A673 (cell line): ENCODE measurements around the gene MN1. TPM values are rescaled to one million over a fixed set of nuclear protein-coding genes. Genes with fewer than 3 reads are reported as not detected.

ENCODE experiments used
- BruUV-seq: library from RNA; stranded (reverse); fragments of 400-500 nt; replicated peaks from 2 replicates; lab custom pipeline; 2021; lab: Mats Ljungman, UMichigan
- CTCF ChIA-PET: fragments of 300-600 bp; sonication (Branson Sonifier 250); formaldehyde crosslinking; loops from one replicate; lab custom pipeline; 2022; ENCODE audit warnings: antibody characterized with exemption; lab: Charles Lee
- POLR2A ChIA-PET: fragments of 300-600 bp; sonication (Branson Sonifier 250); formaldehyde crosslinking; loops from one replicate; lab custom pipeline; 2022; ENCODE audit warnings: antibody characterized with exemption; ENCODE audit not compliant: low non-redundant PET; lab: Charles Lee
- DNase-seq: peaks from one replicate; pipeline ENCODE4 v3.0.0-alpha.2; 2015; ENCODE audit warnings: low spot score
- H3K27ac ChIP-seq: fragments of 200-600 bp; sonication (generic); 2 replicates; pipeline ENCODE4 v1.5.1; 2016; ENCODE audit warnings: mixed run types, low read depth, mild to moderate bottlenecking, mixed read lengths, antibody characterized with exemption, low read length; ENCODE audit not compliant: poor library complexity, severe bottlenecking
- H3K27me3 ChIP-seq: fragments of 200-600 bp; sonication (generic); replicated peaks from 2 replicates; pipeline ENCODE4 v1.6.1; 2017; ENCODE audit warnings: mixed run types, low read depth, mild to moderate bottlenecking, mixed read lengths, antibody characterized with exemption, low read length; ENCODE audit not compliant: insufficient read depth, poor library complexity
- H3K36me3 ChIP-seq: fragments of 200-600 bp; sonication (generic); 2 replicates; pipeline ENCODE4 v1.6.1; 2016; ENCODE audit warnings: mixed run types, mild to moderate bottlenecking, mixed read lengths, antibody characterized with exemption, low read length; ENCODE audit not compliant: insufficient read depth, poor library complexity, severe bottlenecking
- H3K4me1 ChIP-seq: fragments of 200-600 bp; sonication (generic); 2 replicates; pipeline ENCODE4 v1.6.1; 2017; ENCODE audit warnings: mixed run types, mild to moderate bottlenecking, mixed read lengths, antibody characterized with exemption, low read length; ENCODE audit not compliant: insufficient read depth, poor library complexity, severe bottlenecking
- H3K4me3 ChIP-seq: fragments of 200-600 bp; sonication (generic); 2 replicates; pipeline ENCODE4 v1.5.1; 2016; ENCODE audit warnings: low read depth, mixed run types, mild to moderate bottlenecking, mixed read lengths, low read length; ENCODE audit not compliant: poor library complexity, severe bottlenecking
- H3K9me3 ChIP-seq: fragments of 200-600 bp; sonication (generic); 2 replicates; pipeline ENCODE4 v1.6.1; 2016; ENCODE audit warnings: mixed run types, low read depth, mild to moderate bottlenecking, mixed read lengths, antibody characterized with exemption, low read length; ENCODE audit not compliant: poor library complexity, severe bottlenecking
- EZH2 ChIP-seq: fragments of 200-600 bp; sonication (generic); IDR thresholded peaks from 2 replicates; pipeline ENCODE4 v1.6.1; 2017; ENCODE audit warnings: borderline replicate concordance, low read depth, mild to moderate bottlenecking, mixed read lengths, antibody characterized with exemption, low read length; ENCODE audit not compliant: poor library complexity, severe bottlenecking
- intact Hi-C: fragments of 100-400 bp; cut with micrococcal nuclease; formaldehyde crosslinking; loops from one replicate; pipeline ENCODE4 v1.10.0; 2022; ENCODE audit not compliant: unreplicated experiment
- total RNA-seq: library from RNA; stranded (reverse); gene quantifications from 2 replicates; pipeline ENCODE4 v1.2.3, GENCODE V29; 2021
- TF ChIP-seq, protein P1 (sequence below): fragments of 300-800, 200-600 bp; sonication (generic); conservative IDR thresholded peaks from 2 replicates; pipeline ENCODE4 v1.5.1; 2017; ENCODE audit warnings: low read depth, mild to moderate bottlenecking, antibody characterized with exemption, low read length, moderate library complexity, mixed read lengths

The MN1 gene
- total RNA-seq, 1 experiment from 2014 or later: 8.4 TPM

DNA sequence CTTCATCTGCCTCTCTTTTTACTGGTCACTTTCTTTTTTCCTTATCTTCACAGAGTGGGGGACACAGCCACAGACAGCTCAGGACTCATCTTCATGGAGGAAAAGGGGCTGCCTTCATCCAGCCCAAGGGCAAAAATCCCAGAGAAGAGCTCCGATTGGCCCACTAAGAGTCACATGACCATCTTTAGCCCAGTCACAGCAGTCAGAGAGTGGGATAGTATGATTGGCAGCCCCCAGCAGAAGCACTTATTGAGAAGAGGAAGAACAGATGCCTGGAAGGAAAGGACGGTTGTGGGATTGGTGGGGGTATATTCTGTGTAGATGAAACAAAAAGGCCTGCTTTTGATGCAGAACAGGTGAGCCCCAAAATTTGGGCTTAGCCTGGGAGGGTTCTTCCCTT lies 77.8 kb downstream of the MN1 start:
- BruUV-seq: no TSS peak
- Histone ChIP-seq H3K36me3 (no peaks in the 10 kb centered on the region), H3K27ac (no peak overlapping the region), H3K9me3 (no peaks in the 10 kb centered on the region), H3K4me3 (no peak overlapping the region), H3K27me3 (no peaks in the 10 kb centered on the region), H3K4me1 (peaks cover 23% of the 10 kb centered on the region)
- intact Hi-C loops: no loop called here
- CTCF ChIA-PET: interaction anchor here (0.5 kb wide), 1 partner anchor 279 kb away, joined by 3 read pairs; no protein-coding TSS in a partner anchor
- no peak for TF ChIP-seq EZH2
- TF ChIP-seq, protein P1, sequence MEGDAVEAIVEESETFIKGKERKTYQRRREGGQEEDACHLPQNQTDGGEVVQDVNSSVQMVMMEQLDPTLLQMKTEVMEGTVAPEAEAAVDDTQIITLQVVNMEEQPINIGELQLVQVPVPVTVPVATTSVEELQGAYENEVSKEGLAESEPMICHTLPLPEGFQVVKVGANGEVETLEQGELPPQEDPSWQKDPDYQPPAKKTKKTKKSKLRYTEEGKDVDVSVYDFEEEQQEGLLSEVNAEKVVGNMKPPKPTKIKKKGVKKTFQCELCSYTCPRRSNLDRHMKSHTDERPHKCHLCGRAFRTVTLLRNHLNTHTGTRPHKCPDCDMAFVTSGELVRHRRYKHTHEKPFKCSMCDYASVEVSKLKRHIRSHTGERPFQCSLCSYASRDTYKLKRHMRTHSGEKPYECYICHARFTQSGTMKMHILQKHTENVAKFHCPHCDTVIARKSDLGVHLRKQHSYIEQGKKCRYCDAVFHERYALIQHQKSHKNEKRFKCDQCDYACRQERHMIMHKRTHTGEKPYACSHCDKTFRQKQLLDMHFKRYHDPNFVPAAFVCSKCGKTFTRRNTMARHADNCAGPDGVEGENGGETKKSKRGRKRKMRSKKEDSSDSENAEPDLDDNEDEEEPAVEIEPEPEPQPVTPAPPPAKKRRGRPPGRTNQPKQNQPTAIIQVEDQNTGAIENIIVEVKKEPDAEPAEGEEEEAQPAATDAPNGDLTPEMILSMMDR: no peak
- POLR2A ChIA-PET: no interaction called here
- no peak for DNase-seq

DNA sequence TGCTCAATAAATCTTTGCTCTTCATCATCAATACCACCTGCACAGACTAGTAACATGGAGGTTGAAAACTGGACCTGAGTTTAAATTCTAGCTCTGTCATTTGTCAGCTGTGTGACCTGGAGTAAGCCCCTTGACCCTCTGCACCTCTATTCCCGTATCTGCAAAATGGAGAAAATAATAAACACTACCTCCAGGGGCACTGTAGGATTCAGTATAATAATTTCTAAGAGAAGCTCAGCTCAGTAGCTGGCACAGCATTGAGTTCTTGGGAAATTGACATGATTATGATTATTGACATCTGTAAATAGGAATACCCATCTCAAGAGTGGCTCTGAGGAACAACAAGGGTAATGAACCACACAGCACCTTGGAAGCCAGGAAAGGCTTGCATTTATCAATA lies 78.4 kb downstream of the MN1 start:
- Histone ChIP-seq H3K27ac (no peak overlapping the region), H3K27me3 (no peaks in the 10 kb centered on the region), H3K9me3 (no peaks in the 10 kb centered on the region), H3K4me1 (peaks cover 23% of the 10 kb centered on the region), H3K36me3 (no peaks in the 10 kb centered on the region), H3K4me3 (no peak overlapping the region)
- no peak for TF ChIP-seq EZH2
- TF ChIP-seq, protein P1: peak; percentile 45
- intact Hi-C loops: no loop called here
- BruUV-seq: no TSS peak
- no peak for DNase-seq
- CTCF ChIA-PET: interaction anchor here (0.5 kb wide), 1 partner anchor 279 kb away, joined by 3 read pairs; no protein-coding TSS in a partner anchor
- POLR2A ChIA-PET: no interaction called here

DNA sequence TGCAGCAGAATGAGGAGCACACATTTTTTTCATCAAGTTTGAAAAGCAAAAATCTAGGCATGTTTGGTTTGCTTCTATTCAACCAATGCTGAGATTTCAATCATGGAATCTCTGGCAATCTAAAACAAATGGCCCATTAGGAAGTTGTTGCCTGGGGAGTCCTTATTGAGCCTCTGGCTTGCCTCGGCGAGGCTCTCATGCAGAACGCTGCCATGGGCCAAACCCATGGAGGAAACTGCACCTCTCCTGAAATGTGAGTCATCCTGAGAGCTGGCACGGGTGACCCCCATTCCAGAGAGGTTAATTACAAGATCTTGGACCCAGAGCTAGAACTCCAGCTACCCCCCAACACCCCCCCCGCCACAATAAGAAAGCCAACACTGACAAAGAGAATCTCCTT lies 80.7 kb downstream of the MN1 start:
- peaks cover 5% of the 10 kb centered on the region for H3K4me1 ChIP-seq
- POLR2A ChIA-PET: no interaction called here
- TF ChIP-seq, protein P1: no peak
- no peak for TF ChIP-seq EZH2
- H3K27me3 ChIP-seq: no peaks in the 10 kb centered on the region
- intact Hi-C loops: no loop called here
- no peaks in the 10 kb centered on the region for H3K9me3 ChIP-seq
- DNase-seq: no peak
- BruUV-seq: no TSS peak
- H3K27ac ChIP-seq: no peak overlapping the region
- CTCF ChIA-PET: no interaction called here
- H3K4me3 ChIP-seq: no peak overlapping the region
- no peaks in the 10 kb centered on the region for H3K36me3 ChIP-seq
